ENCODE results near the gene SETDB2. TPM values are rescaled to one million over a fixed set of nuclear protein-coding genes. Genes with fewer than 3 reads are reported as not detected.

Gene SETDB2
- total RNA-seq, 6 experiments from 2014 or later = 3.7 to 6.7 (median 4.6) TPM

DNA sequence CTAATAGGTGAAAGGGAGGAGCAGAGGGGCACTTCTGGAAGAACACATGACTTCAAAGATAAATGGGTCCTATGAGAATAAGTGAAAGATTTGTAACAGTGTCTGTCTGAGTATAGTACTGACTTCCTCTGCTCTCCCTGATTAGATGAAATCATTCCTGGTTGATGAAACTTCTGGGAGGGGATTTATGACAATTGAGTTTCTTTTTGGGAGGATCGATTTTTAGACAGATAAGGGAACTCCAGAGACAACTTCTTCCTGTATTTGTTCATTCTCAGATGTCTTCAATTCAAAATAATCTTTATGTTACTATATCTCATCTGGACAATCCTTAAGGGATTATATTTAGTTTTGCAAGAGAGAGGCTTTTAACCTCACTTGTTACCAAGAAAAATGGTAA lies 20.0 kb downstream of the SETDB2 start:
- peak in 1 of 4 donors; percentile 13 for ATAC-seq
- TF ChIP-seq POLR2A (IDR thresholded peaks at IDR 0.05) = no peak
- TF ChIP-seq, protein P1, sequence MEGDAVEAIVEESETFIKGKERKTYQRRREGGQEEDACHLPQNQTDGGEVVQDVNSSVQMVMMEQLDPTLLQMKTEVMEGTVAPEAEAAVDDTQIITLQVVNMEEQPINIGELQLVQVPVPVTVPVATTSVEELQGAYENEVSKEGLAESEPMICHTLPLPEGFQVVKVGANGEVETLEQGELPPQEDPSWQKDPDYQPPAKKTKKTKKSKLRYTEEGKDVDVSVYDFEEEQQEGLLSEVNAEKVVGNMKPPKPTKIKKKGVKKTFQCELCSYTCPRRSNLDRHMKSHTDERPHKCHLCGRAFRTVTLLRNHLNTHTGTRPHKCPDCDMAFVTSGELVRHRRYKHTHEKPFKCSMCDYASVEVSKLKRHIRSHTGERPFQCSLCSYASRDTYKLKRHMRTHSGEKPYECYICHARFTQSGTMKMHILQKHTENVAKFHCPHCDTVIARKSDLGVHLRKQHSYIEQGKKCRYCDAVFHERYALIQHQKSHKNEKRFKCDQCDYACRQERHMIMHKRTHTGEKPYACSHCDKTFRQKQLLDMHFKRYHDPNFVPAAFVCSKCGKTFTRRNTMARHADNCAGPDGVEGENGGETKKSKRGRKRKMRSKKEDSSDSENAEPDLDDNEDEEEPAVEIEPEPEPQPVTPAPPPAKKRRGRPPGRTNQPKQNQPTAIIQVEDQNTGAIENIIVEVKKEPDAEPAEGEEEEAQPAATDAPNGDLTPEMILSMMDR (IDR thresholded peaks at IDR 0.05) = no peak
- intact Hi-C loops (cut with DNase I) = no loop called here
- H3K4me3 ChIP-seq = no peak overlapping the region
- peaks cover 0 to 17% (median 6%) of the 10 kb centered on the region in 4 donors for H3K36me3 ChIP-seq
- H3K4me1 ChIP-seq = peaks cover 0 to 30% (median 10%) of the 10 kb centered on the region in 4 donors
- H3K27ac ChIP-seq = peak overlapping the region in 2 of 3 donors; percentile 83 to 93
- no peaks in the 10 kb centered on the region for H3K27me3 ChIP-seq
- no peak for DNase-seq
- 67% methylated on average over 1 of the region's 1 CpG for WGBS (ENCODE audit: insufficient coverage, low coverage, low lambda C conversion rate, missing lambda C conversion rate)
- H3K9me3 ChIP-seq = no peaks in the 10 kb centered on the region

DNA sequence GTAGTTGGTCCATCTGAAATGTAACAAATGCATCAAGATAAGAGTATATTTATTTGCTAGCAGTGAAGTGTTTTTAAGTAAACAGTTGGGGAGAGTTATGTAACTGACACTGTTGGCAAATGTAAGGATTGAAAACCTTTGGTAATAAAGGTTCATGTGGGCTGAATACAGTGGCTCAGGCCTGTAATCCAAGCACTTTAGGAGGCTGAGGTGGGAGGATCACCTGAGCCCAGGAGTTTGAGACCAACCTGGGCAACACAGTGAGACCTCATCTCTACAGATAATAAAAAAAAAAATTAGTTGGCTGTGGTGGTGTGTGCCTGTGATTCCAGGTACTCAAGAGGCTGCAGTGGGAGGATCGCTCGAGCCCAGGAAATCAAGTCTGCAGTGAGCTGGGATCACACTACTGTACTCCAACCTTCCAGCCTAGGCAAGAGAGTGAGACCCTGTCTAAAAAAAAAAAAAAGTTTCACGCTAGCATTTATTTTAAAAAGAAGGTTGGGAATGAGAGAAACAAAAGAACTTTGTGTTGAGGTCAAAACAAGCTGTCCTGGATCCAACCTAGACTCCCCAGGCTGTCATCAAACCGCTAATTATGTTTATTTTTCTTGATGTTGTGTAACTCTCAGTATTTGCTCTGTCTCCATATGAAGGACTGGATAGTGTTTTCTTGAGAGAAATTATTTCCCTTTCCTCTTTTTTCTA lies 20.7 kb downstream of the SETDB2 start:
- Histone ChIP-seq H3K36me3 (peaks cover 0 to 17% (median 6%) of the 10 kb centered on the region in 4 donors), H3K9me3 (no peaks in the 10 kb centered on the region), H3K4me1 (peaks cover 0 to 30% (median 10%) of the 10 kb centered on the region in 4 donors), H3K4me3 (no peak overlapping the region), H3K27ac (peak overlapping the region; percentile 5 to 93 (median 83)), H3K27me3 (no peaks in the 10 kb centered on the region)
- peak; percentile 83 to 84 (median 84) for ATAC-seq
- DNase-seq = no peak
- TF ChIP-seq, protein P1 (IDR thresholded peaks at IDR 0.05) = no peak
- TF ChIP-seq POLR2A (IDR thresholded peaks at IDR 0.05) = no peak
- 54% methylated on average over 4 of the region's 4 CpGs for WGBS (ENCODE audit: insufficient coverage, low coverage, low lambda C conversion rate, missing lambda C conversion rate)
- intact Hi-C loops (cut with DNase I) = no loop called here

DNA sequence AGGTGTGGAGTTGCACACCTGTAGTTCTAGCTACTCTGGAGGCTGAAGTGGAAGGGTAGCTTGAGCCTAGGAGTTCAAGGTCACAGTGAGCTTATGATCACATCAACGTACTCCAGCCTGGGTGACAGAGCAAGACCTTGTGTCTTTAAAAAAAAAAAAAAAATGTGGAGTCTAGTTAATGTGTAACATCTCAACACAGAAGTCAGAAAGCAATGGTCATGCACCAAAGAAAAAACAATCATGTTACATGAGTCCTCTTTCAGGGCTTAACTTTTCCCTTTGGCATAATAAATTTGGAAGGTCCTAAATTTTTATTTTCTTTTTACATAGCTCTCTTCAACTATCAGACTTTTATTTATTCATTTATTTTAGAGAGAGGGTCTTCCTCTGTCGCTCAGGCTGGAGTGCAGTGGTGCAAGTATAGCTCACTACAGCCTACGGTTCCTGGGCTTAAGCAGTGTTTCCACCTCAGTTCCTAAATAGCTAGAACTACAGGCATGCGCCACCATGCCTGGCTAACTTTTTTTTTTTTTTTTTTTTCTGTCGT lies 22.3 kb downstream of the SETDB2 start:
- Histone ChIP-seq H3K9me3 (no peaks in the 10 kb centered on the region), H3K36me3 (peaks cover 0 to 16% (median 3%) of the 10 kb centered on the region in 4 donors), H3K4me1 (peaks cover 0 to 30% (median 10%) of the 10 kb centered on the region in 4 donors), H3K27ac (peak overlapping the region in 2 of 3 donors; percentile 83 to 93), H3K4me3 (peak overlapping the region in 2 of 3 donors; percentile 3 to 17), H3K27me3 (no peaks in the 10 kb centered on the region)
- TF ChIP-seq POLR2A (IDR thresholded peaks at IDR 0.05) = no peak
- TF ChIP-seq, protein P1 (IDR thresholded peaks at IDR 0.05) = no peak
- ATAC-seq (peak; percentile 76 to 86 (median 84)), DNase-seq (no peak)
- 22% methylated on average over 5 of the region's 5 CpGs for WGBS (ENCODE audit: insufficient coverage, low coverage, low lambda C conversion rate, missing lambda C conversion rate)
- intact Hi-C loops (cut with DNase I) = no loop called here

- TF ChIP-seq, protein P1 (IDR thresholded peaks at IDR 0.05) = no peak
- no peak for TF ChIP-seq POLR2A (IDR thresholded peaks at IDR 0.05)
- DNase-seq (no peak), ATAC-seq (peak in 1 of 4 donors; percentile 21)
- peaks cover 0 to 2% (median 1%) of the 10 kb centered on the region in 4 donors for H3K4me1 ChIP-seq
- H3K4me3 ChIP-seq = no peak overlapping the region
- no peak overlapping the region for H3K27ac ChIP-seq
- WGBS (ENCODE audit: insufficient coverage, low coverage, low lambda C conversion rate, missing lambda C conversion rate) = 23% methylated on average over 1 of the region's 1 CpG
- no peaks in the 10 kb centered on the region for H3K27me3 ChIP-seq
- intact Hi-C loops (cut with DNase I) = no loop called here
- no peaks in the 10 kb centered on the region for H3K9me3 ChIP-seq
- peaks cover 0 to 29% (median 6%) of the 10 kb centered on the region in 4 donors for H3K36me3 ChIP-seq
These were observed 28.1 kb downstream of the SETDB2 start for GRCh38 chr13:49472186-49472585.
